K562 (cell line): Measurements from ENCODE around the gene NXT1. TPM values are rescaled to one million over a fixed set of nuclear protein-coding genes. Genes with fewer than 3 reads are reported as not detected.

Source experiments
- ATAC-seq: fragments of 200-7000 bp; cut with Tn5 transposase; 3 replicates; pipeline ENCODE4 v1.9.1; 2020; ENCODE audit warnings: moderate library complexity
- BruUV-seq: library from RNA; stranded (reverse); fragments of 400-500 nt; replicated peaks from 2 replicates; lab custom pipeline; 2021; lab: Mats Ljungman, UMichigan
- CTCF ChIA-PET: fragments of 300-600 bp; formaldehyde crosslinking; extraction: SDS; loops from one replicate; lab custom pipeline; 2021; ENCODE audit warnings: low intra/inter-chr PET ratio; lab: Yijun Ruan, JAX
- POLR2A ChIA-PET: fragments of 300-600, 350-650 bp; sonication (Branson Sonifier 250); formaldehyde crosslinking; extraction: SDS; loops from one replicate; lab custom pipeline; 2021; ENCODE audit warnings: antibody characterized with exemption, inconsistent platforms; lab: Yijun Ruan, JAX
- DNase-seq, 4 experiments: peaks; one replicate each; pipeline versions ENCODE4 v3.0.0 to v3.0.0-alpha.2; 2011 to 2018; ENCODE audit warnings: low spot score in 3 of 4, mixed read lengths in 3 of 4; ENCODE audit errors: extremely low read depth in 1 of 4
- FAIRE-seq: peaks from 2 replicates; lab custom pipeline; 2011; peaks lifted over from hg19 to GRCh38; lab: Jason Lieb, UNC
- H2AFZ ChIP-seq: 2 replicates; pipeline ENCODE4 v1.6.0; 2011; ENCODE audit warnings: low read depth, low read length, control low read depth, inconsistent platforms
- H3K27ac ChIP-seq: fragments of 200-600 bp; 3 replicates; pipeline ENCODE4 v1.8.0; 2011; ENCODE audit warnings: low read depth, mild to moderate bottlenecking, control low read depth, inconsistent platforms, low read length, moderate library complexity, mixed read lengths; ENCODE audit errors: extremely low read depth
- H3K27me3 ChIP-seq, 2 experiments: fragments of 300-600 bp in 1 of 2; 2 replicates in 1 of 2; 3 replicates in 1 of 2; pipeline versions ENCODE4 v1.6.0 to v1.8.0; 2011; ENCODE audit warnings: inconsistent platforms in 2 of 2, low read length in 2 of 2, mild to moderate bottlenecking in 1 of 2, mixed read lengths in 1 of 2, moderate library complexity in 1 of 2; ENCODE audit not compliant: control insufficient read depth in 2 of 2, insufficient read depth in 2 of 2
- H3K36me3 ChIP-seq: fragments of 300-600 bp; 3 replicates; pipeline ENCODE4 v1.8.0; 2011; ENCODE audit warnings: mild to moderate bottlenecking, low read length, inconsistent platforms; ENCODE audit not compliant: control insufficient read depth, insufficient read depth
- H3K4me1 ChIP-seq, 2 experiments: fragments of 200-600 bp in 1 of 2; replicated peaks in 1 of 2; 2 replicates in 1 of 2; 3 replicates in 1 of 2; pipeline versions ENCODE4 v1.5.1 to v1.8.0; 2011; ENCODE audit warnings: inconsistent platforms in 2 of 2, low read length in 2 of 2, mild to moderate bottlenecking in 1 of 2, mixed read lengths in 1 of 2, moderate library complexity in 1 of 2; ENCODE audit not compliant: control insufficient read depth in 2 of 2, insufficient read depth in 2 of 2
- H3K4me2 ChIP-seq: 2 replicates; pipeline ENCODE4 v1.6.1; 2011; ENCODE audit warnings: low read length, control low read depth, inconsistent platforms, mixed read lengths; ENCODE audit not compliant: insufficient read depth
- H3K4me3 ChIP-seq: fragments of 200-600 bp; sonication (generic), shearing (Covaris generic); 2 replicates; pipeline ENCODE4 v1.5.1; 2016; ENCODE audit warnings: control low read depth, inconsistent platforms
- H3K79me2 ChIP-seq: fragments of 200-600 bp; 3 replicates; pipeline ENCODE4 v1.8.0; 2011; ENCODE audit warnings: low read length, inconsistent platforms; ENCODE audit not compliant: control insufficient read depth, insufficient read depth
- H3K9ac ChIP-seq, 2 experiments: 2 replicates each; pipeline versions ENCODE4 v1.6.0 to v1.6.1; 2011; ENCODE audit warnings: low read depth in 2 of 2, low read length in 2 of 2, control low read depth in 1 of 2, inconsistent platforms in 1 of 2, mild to moderate bottlenecking in 1 of 2, mixed read lengths in 1 of 2; ENCODE audit not compliant: insufficient read depth in 1 of 2
- H3K9me1 ChIP-seq: one replicate; pipeline ENCODE4 v1.6.0; 2011; ENCODE audit warnings: inconsistent platforms, mild to moderate bottlenecking, low read length, moderate library complexity; ENCODE audit not compliant: control insufficient read depth, insufficient read depth
- H3K9me3 ChIP-seq: replicated peaks from 2 replicates; pipeline ENCODE4 v1.5.1; 2011; ENCODE audit warnings: low read depth, low read length, inconsistent platforms; ENCODE audit not compliant: control insufficient read depth, insufficient read depth
- H4K20me1 ChIP-seq: replicated peaks from 2 replicates; pipeline ENCODE4 v1.6.1; 2011; ENCODE audit warnings: low read length, inconsistent platforms, mixed read lengths; ENCODE audit not compliant: control insufficient read depth, insufficient read depth
- CXXC5 ChIP-seq: fragments of 250-450 bp; sonication (Bioruptor Pico); IDR thresholded peaks from 2 replicates; pipeline ENCODE4 v1.8.0; 2022; ENCODE audit warnings: inconsistent platforms, mild to moderate bottlenecking, moderate library complexity
- FOXA3 ChIP-seq, 2 experiments: fragments of 450-650 bp in 1 of 2; sonication (generic) in 1 of 2; formaldehyde crosslinking; IDR thresholded peaks in 1 of 2; conservative IDR thresholded peaks in 1 of 2; 2 replicates each; pipeline versions ENCODE4 v1.4.0 to v1.8.0; 2020 to 2022; ENCODE audit warnings: mild to moderate bottlenecking in 2 of 2, missing genetic modification reagents in 1 of 2
- MYBL2 ChIP-seq, 2 experiments: fragments of 450-650 bp in 1 of 2; sonication (generic) in 1 of 2; formaldehyde crosslinking in 1 of 2; IDR thresholded peaks; 2 replicates each; pipeline versions ENCODE4 v1.6.1 to v1.8.1; 2017 to 2022; ENCODE audit warnings: borderline replicate concordance in 1 of 2, inconsistent platforms in 1 of 2, low read depth in 1 of 2, mild to moderate bottlenecking in 1 of 2, missing genetic modification reagents in 1 of 2, moderate library complexity in 1 of 2
- NCOA2 ChIP-seq, 2 experiments: fragments of 450-650 bp; IDR thresholded peaks; 2 replicates each; pipeline ENCODE4 v1.6.1; 2018; ENCODE audit warnings: mild to moderate bottlenecking in 2 of 2, moderate library complexity in 1 of 2; ENCODE audit not compliant: partially characterized antibody in 2 of 2
- SIN3A ChIP-seq, 2 experiments: fragments of 150-350 bp in 1 of 2; IDR thresholded peaks; 2 replicates each; pipeline ENCODE4 v1.6.1; 2011 to 2016; ENCODE audit warnings: borderline replicate concordance in 2 of 2, low read depth in 2 of 2, low read length in 2 of 2, mild to moderate bottlenecking in 2 of 2, moderate library complexity in 2 of 2; ENCODE audit not compliant: control insufficient read depth in 1 of 2
- SMARCA5 ChIP-seq: fragments of 450-650 bp; IDR thresholded peaks from 2 replicates; pipeline ENCODE4 v1.6.1; 2016
- ZC3H4 ChIP-seq: sonication (generic); formaldehyde crosslinking; IDR thresholded peaks from 2 replicates; pipeline ENCODE4 v1.9.0; 2021; ENCODE audit warnings: missing genetic modification reagents, borderline replicate concordance
- ZNF561 ChIP-seq: fragments of 450-650 bp; formaldehyde crosslinking; conservative IDR thresholded peaks from 2 replicates; pipeline ENCODE4 v1.4.0; 2020; ENCODE audit warnings: mild to moderate bottlenecking, moderate library complexity
- WGBS: fragments of 100-300 bp; shearing (Covaris generic); methylation state at CpG from one replicate; pipeline ENCODE4 v1.1.6; 2016; ENCODE audit warnings: low coverage, mixed read lengths; ENCODE audit not compliant: insufficient coverage; ENCODE audit errors: missing lambda C conversion rate; 5-methylcytosine and 5-hydroxymethylcytosine counted together
- in situ Hi-C: fragments of 300-500 bp; cut with MboI; formaldehyde crosslinking; loops from 4 replicates; pipeline ENCODE4 v1.15.0; 2018; ENCODE audit warnings: inconsistent platforms, mixed read lengths
- intact Hi-C: fragments of 100-400 bp; cut with micrococcal nuclease; formaldehyde crosslinking; loops from 2 replicates; pipeline ENCODE4 v1.14.2; 2022
- polyA plus RNA-seq, 8 experiments: library from polyadenylated mRNA; depleted of rRNA in 4 of 8; stranded (reverse) in 5 of 8; unstranded in 3 of 8; fragments of >200 nt; fragmentation: Nextera tagmentation in 2 of 8; fragmentation: Illumina TruSeq in 1 of 8; extraction: Ambion mirVana in 2 of 8; extraction: Trizol in 1 of 8; gene quantifications; 2 replicates each; pipeline versions ENCODE4 v1.2.1 to v1.2.3, GENCODE V29; 2011 to 2014; ENCODE audit warnings: inconsistent platforms in 1 of 8, missing spikeins in 1 of 8
- total RNA-seq, 7 experiments: library from RNA; depleted of rRNA in 6 of 7; stranded (reverse); fragments of >200 nt in 6 of 7; fragmentation: Illumina TruSeq in 2 of 7; extraction: Trizol in 2 of 7; gene quantifications; 2 replicates each; pipeline versions ENCODE4 v1.2.1 to v1.2.3, GENCODE V29; 2011 to 2021; ENCODE audit warnings: low replicate concordance in 1 of 7
- TF ChIP-seq, protein P1 (sequence below): sonication (generic); formaldehyde crosslinking; IDR thresholded peaks from 2 replicates; pipeline ENCODE4 v1.9.0; 2022; ENCODE audit warnings: mild to moderate bottlenecking, missing genetic modification reagents
- TF ChIP-seq, protein P2 (sequence below), 2 experiments: fragments of 450-650 bp; formaldehyde crosslinking in 1 of 2; IDR thresholded peaks; 2 replicates each; pipeline versions ENCODE4 v1.4.0 to v1.6.1; 2014 to 2020; ENCODE audit warnings: mild to moderate bottlenecking in 2 of 2, borderline replicate concordance in 1 of 2, low read depth in 1 of 2

The NXT1 gene
- total and polyA plus RNA-seq, 9 of the 15 experiments (the other 6 are each of a cell fraction or from before 2014, with no cell fraction given) = 7.7 to 50.9 (median 35.6) TPM

DNA sequence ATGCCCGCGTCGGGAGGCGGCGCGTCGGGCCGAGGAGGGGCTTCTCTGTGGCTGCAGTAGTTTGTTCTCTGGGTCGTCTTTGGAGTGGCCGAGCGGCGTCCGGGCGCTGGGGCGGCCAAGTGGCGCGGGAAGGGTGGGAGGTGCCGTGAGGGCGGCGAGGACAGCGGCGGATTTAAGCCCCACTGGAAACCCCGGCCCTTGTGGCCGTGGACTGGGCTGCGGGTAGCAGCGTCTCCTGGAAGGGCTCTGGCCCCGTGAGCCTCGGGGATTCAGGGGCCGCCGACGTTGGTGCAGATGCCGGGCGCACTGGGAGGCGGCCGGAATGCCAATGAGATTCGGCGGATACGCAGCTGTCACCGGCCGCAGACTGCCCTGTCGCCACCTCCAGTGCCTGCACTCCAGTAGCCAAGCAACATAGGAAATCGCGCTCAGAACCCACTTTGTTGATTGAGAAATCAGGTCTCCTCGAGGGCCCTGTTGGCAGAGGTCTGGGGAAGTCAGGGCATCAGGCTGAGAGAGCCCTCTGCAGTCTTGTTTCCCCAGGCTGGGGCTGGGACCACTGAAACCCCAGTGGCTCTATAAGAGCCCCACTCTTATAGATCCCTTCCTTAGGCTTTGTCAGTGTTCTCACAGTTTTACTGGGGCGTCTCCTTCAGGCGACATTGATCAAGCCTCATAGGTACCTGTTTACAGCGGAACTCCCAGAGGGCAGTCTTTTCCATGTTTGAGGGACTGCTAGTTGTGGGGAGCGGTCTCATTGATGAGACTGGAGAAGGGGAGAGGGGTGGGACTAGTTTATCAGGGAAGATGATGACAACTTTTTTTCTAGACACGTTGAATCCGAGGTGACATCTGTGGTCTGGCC is 12.0 kb downstream of the NXT1 start:
- H3K79me2 ChIP-seq = peaks cover 66% of the 10 kb centered on the region
- BruUV-seq = TSS peak; percentile 38
- POLR2A ChIA-PET = interaction anchor here (0.6 kb wide), 1 partner anchor 11 kb away, joined by 3 read pairs; no protein-coding TSS in a partner anchor
- TF ChIP-seq CXXC5 (CRISPR knock-in tag) = no peak
- peak; percentile 58; the same call in 1 of the 2 replicates for TF ChIP-seq ZC3H4 (CRISPR knock-in tag)
- TF ChIP-seq, protein P1, sequence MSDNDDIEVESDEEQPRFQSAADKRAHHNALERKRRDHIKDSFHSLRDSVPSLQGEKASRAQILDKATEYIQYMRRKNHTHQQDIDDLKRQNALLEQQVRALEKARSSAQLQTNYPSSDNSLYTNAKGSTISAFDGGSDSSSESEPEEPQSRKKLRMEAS = no peak
- TF ChIP-seq, protein P2, sequence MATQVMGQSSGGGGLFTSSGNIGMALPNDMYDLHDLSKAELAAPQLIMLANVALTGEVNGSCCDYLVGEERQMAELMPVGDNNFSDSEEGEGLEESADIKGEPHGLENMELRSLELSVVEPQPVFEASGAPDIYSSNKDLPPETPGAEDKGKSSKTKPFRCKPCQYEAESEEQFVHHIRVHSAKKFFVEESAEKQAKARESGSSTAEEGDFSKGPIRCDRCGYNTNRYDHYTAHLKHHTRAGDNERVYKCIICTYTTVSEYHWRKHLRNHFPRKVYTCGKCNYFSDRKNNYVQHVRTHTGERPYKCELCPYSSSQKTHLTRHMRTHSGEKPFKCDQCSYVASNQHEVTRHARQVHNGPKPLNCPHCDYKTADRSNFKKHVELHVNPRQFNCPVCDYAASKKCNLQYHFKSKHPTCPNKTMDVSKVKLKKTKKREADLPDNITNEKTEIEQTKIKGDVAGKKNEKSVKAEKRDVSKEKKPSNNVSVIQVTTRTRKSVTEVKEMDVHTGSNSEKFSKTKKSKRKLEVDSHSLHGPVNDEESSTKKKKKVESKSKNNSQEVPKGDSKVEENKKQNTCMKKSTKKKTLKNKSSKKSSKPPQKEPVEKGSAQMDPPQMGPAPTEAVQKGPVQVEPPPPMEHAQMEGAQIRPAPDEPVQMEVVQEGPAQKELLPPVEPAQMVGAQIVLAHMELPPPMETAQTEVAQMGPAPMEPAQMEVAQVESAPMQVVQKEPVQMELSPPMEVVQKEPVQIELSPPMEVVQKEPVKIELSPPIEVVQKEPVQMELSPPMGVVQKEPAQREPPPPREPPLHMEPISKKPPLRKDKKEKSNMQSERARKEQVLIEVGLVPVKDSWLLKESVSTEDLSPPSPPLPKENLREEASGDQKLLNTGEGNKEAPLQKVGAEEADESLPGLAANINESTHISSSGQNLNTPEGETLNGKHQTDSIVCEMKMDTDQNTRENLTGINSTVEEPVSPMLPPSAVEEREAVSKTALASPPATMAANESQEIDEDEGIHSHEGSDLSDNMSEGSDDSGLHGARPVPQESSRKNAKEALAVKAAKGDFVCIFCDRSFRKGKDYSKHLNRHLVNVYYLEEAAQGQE (IDR thresholded peaks at IDR 0.05; ENCODE audit: borderline replicate concordance) = no peak
- TF ChIP-seq, protein P2 (CRISPR knock-in tag; IDR thresholded peaks at IDR 0.05; ENCODE audit: low read depth) = no peak
- no peak for TF ChIP-seq ZNF561 (CRISPR knock-in tag)
- TF ChIP-seq SIN3A (IDR thresholded peaks at IDR 0.05; ENCODE audit: borderline replicate concordance in 2 of 2, control insufficient read depth in 1 of 2, low read depth in 2 of 2, low read length in 2 of 2) = peak in 1 of 2 experiments; percentile 6; a peak in 1 of 4 replicates
- TF ChIP-seq NCOA2 (IDR thresholded peaks at IDR 0.05; ENCODE audit: partially characterized antibody in 2 of 2) = no peak
- no peak for TF ChIP-seq FOXA3 (CRISPR knock-in tag; conservative IDR thresholded peaks at IDR 0.05 in 1 of 2, IDR thresholded peaks at IDR 0.05 in 1 of 2)
- TF ChIP-seq SMARCA5 = no peak
- no peak for TF ChIP-seq MYBL2 (IDR thresholded peaks at IDR 0.05; ENCODE audit: low read depth)
- no peak for TF ChIP-seq MYBL2 (CRISPR knock-in tag; IDR thresholded peaks at IDR 0.05; ENCODE audit: borderline replicate concordance)

More for the DNA sequence above, 12.0 kb downstream of the NXT1 start:
- H3K4me2 ChIP-seq = peak overlapping the region; percentile 75
- H3K4me1 ChIP-seq = peaks cover 27 to 39% of the 10 kb centered on the region in 2 experiments
- peak; percentile 7; the same call in 1 of the 3 replicates for ATAC-seq
- peaks cover 14% of the 10 kb centered on the region; the same call in 1 of the 2 replicates for H4K20me1 ChIP-seq
- no peaks in the 10 kb centered on the region for H3K9me1 ChIP-seq
- peak in 1 of 4 experiments; percentile 9 for DNase-seq
- peak overlapping the region; percentile 45; the same call in 1 of the 2 replicates for H2AFZ ChIP-seq
- H3K9ac ChIP-seq = peak overlapping the region; percentile 71 to 94
- in situ Hi-C loops (no loop called here), intact Hi-C loops (loop anchor here (5.0 kb wide), 1 partner anchor 50 kb away; no protein-coding TSS in a partner anchor)
- H3K36me3 ChIP-seq = peaks cover 39% of the 10 kb centered on the region
- 3% methylated on average over 38 of the region's 50 CpGs for WGBS
- H3K27ac ChIP-seq = peak overlapping the region; percentile 87
- no peaks in the 10 kb centered on the region for H3K9me3 ChIP-seq
- H3K4me3 ChIP-seq = peak overlapping the region; percentile 86
- CTCF ChIA-PET = no interaction called here
- FAIRE-seq = no peak
- H3K27me3 ChIP-seq = no peaks in the 10 kb centered on the region
